Left lung (tissue), 10 donors: ENCODE data around the gene CORO1C. TPM values are rescaled to one million over a fixed set of nuclear protein-coding genes. Genes with fewer than 3 reads are reported as not detected.

Source experiments
- ATAC-seq: fragments of 200-7000 bp; cut with Tn5 transposase; one replicate; pipeline ENCODE4 v1.9.1; 2020; ENCODE audit warnings: moderate library complexity
- DNase-seq, 4 donors: peaks; one replicate each; pipeline ENCODE4 v3.0.0-alpha.2; 2013 to 2020
- H3K27ac ChIP-seq, 2 donors: fragments of 200-600 bp; sonication (generic) in 1 of 2; one replicate each; pipeline versions ENCODE4 v1.5.0 to v1.8.0; 2020 to 2021
- H3K27me3 ChIP-seq, 2 donors: fragments of 200-600 bp; sonication (generic) in 1 of 2; one replicate each; pipeline versions ENCODE4 v1.5.0 to v1.8.0; 2020 to 2021
- H3K36me3 ChIP-seq, 2 donors: fragments of 200-600 bp; sonication (generic) in 1 of 2; one replicate each; pipeline versions ENCODE4 v1.5.0 to v1.8.0; 2020 to 2021
- H3K4me1 ChIP-seq, 2 donors: fragments of 200-600 bp; one replicate each; pipeline ENCODE4 v1.8.0; 2021
- H3K4me3 ChIP-seq, 2 donors: fragments of 200-600 bp; sonication (generic) in 1 of 2; one replicate each; pipeline versions ENCODE4 v1.5.0 to v1.8.0; 2020 to 2021; ENCODE audit warnings: mild to moderate bottlenecking in 1 of 2
- H3K9me3 ChIP-seq, 2 donors: fragments of 200-600 bp; sonication (generic) in 1 of 2; one replicate each; pipeline versions ENCODE4 v1.5.0 to v1.8.0; 2020 to 2021
- CTCF ChIP-seq, 2 donors: fragments of 200-600 bp; sonication (generic) in 1 of 2; IDR thresholded peaks; one replicate each; pipeline versions ENCODE4 v1.5.0 to v1.8.0; 2021; ENCODE audit warnings: antibody characterized with exemption in 2 of 2
- intact Hi-C, 2 donors: fragments of 100-400 bp; cut with DNase I; formaldehyde crosslinking; loops; one replicate each; pipeline versions ENCODE4 v1.11.2 to v1.14.2; 2022
- polyA plus RNA-seq, 6 donors: library from polyadenylated mRNA; unstranded; fragments of 120-200 nt; gene quantifications; one replicate each; pipeline ENCODE4 v1.2.1, GENCODE V29; 2013; ENCODE audit not compliant: insufficient read length in 6 of 6
- total RNA-seq, 2 donors: library from RNA; stranded (reverse); fragmentation: NEBNext Ultra II Directional; extraction: Animal tissue kit (Norgen Biotek cat#: 25700); gene quantifications; one replicate each; pipeline ENCODE4 v1.2.1, GENCODE V29; 2021
- donor health status: DM: no; HTN: yes; CAD: no.
- donor health status: DM: no; HTN: no; CAD: no.

Gene CORO1C
- total and polyA plus RNA-seq, 8 donors, result 77.7 to 282 (median 85.9) TPM

DNA sequence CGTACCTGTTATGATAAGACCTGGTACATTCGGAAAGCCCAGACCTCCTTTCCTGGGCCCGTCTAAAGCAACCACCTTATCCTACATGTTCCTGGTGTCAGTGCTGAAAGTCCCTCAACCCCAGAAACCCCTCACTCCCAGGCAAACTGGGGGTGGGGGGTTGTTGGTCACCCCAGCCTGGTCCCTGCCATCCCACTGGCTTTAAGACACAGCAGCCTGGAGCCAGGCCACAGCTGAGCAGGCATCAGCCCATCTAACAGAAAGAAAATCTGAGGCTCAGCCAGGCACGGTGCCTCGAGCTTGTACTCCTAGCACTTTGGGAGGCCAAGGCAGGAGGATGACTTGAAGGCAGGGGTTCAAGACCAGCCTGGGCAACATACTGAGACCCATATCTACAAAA, 102.2 kb downstream of the CORO1C start:
- Histone ChIP-seq H3K4me3 (peak overlapping the region in 1 of 2 donors; percentile 57), H3K27ac (peak overlapping the region; percentile 67 to 94)

DNA sequence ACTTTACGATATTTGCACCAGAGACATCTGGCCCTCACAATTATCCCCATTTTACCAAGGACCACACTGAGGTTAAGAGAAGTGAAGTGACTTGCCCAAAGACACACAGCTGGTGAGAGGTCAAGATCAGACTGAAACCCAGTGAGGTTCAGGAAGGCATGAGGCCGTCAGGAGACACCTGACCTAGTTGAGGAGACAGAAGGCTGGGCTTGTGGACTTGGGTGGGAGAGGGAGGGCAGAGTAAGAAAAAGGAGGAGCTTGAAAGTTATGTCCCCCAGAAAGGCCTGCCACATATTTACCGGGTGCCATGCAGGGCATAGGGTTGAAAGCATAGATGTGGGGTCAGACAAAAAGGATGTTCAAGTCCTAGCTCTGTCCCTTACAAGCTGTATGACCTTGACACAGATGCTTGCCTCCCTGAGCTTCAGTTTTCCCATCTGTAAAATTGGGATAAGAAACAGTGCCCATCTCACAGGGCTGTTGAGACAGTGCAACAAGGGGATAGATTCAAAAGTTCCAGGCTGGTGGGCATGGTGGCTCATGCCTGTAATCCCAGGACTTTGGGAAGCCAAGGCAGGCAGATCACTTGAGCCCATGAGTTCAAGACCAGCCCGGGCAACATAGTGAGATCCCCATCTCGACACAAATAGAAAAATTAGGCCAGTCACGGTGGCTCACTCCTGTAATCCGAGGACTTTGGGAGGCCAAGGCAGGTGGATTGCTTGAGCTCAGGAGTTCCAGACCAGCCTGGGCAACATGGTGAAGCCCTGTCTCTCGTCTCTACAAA, 104.0 kb downstream of the CORO1C start:
- intact Hi-C loops, result no loop called here
- Histone ChIP-seq H3K9me3 (no peaks in the 10 kb centered on the region), H3K4me3 (no peak overlapping the region), H3K4me1 (peaks cover 27 to 74% of the 10 kb centered on the region in 2 donors), H3K27me3 (no peaks in the 10 kb centered on the region), H3K27ac (peak overlapping the region in 1 of 2 donors; percentile 94), H3K36me3 (peaks cover 0 to 24% of the 10 kb centered on the region in 2 donors)
- DNase-seq, result no peak
- no peak for TF ChIP-seq CTCF (IDR thresholded peaks at IDR 0.05)
- ATAC-seq, result no peak

More for the DNA sequence above, 102.2 kb downstream of the CORO1C start:
- TF ChIP-seq CTCF (IDR thresholded peaks at IDR 0.05), result no peak
- DNase-seq (no peak), ATAC-seq (no peak)
- intact Hi-C loops, result no loop called here
- Histone ChIP-seq H3K9me3 (no peaks in the 10 kb centered on the region), H3K27me3 (no peaks in the 10 kb centered on the region), H3K4me1 (peaks cover 26 to 77% of the 10 kb centered on the region in 2 donors), H3K36me3 (peaks cover 0 to 5% of the 10 kb centered on the region in 2 donors)

GRCh38 chr12:108625228-108625627, 106.1 kb downstream of the CORO1C start:
- DNase-seq, result no peak
- intact Hi-C loops, result no loop called here
- no peaks in the 10 kb centered on the region for H3K27me3 ChIP-seq
- no peak overlapping the region for H3K4me3 ChIP-seq
- TF ChIP-seq CTCF (IDR thresholded peaks at IDR 0.05), result no peak
- H3K36me3 ChIP-seq, result peaks cover 0 to 36% of the 10 kb centered on the region in 2 donors
- no peak for ATAC-seq
- no peak overlapping the region for H3K27ac ChIP-seq
- no peaks in the 10 kb centered on the region for H3K9me3 ChIP-seq
- H3K4me1 ChIP-seq, result peaks cover 30 to 76% of the 10 kb centered on the region in 2 donors

- intact Hi-C loops, result no loop called here
- no peak for TF ChIP-seq CTCF (IDR thresholded peaks at IDR 0.05)
Observed at GRCh38 chr12:108623577-108623976, 107.7 kb downstream of the CORO1C start.

DNA sequence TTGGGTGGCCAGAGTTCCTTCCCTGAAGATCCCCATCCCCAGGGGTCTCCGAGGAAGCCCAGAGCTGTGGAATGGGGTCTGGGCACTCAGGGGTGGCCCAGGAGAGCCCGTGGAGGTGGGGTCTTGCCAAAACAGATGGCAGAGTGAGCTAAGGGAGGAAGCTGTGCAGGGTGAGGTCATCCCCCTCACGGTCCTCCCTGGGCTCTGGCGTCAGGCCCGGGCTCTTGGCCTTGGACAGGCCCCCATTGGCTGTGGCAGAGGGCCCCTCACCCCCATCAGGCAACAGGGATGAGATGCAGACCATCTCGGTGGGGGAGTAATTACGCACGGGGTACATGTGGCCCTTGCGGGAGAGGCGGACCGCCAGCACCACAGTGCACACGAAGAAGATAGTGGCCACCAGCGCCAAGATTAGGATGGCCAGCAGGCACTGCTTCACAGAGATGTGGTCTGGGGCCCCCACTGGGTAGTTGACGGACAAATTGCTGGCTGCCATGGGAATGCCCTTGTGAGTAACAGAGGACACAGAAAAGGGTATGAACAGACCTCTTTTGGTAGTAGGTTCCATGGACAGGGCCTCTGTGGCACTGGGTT, 108.3 kb downstream of the CORO1C start:
- Histone ChIP-seq H3K4me1 (peaks cover 16 to 72% of the 10 kb centered on the region in 2 donors), H3K36me3 (peaks cover 0 to 36% of the 10 kb centered on the region in 2 donors), H3K27me3 (no peaks in the 10 kb centered on the region), H3K27ac (peak overlapping the region; percentile 58 to 87), H3K9me3 (no peaks in the 10 kb centered on the region), H3K4me3 (no peak overlapping the region)
- DNase-seq, result no peak
- TF ChIP-seq CTCF (IDR thresholded peaks at IDR 0.05), result no peak
- no peak for ATAC-seq
- intact Hi-C loops, result no loop called here

More at GRCh38 chr12:108623577-108623976, 107.7 kb downstream of the CORO1C start:
- Histone ChIP-seq H3K4me3 (no peak overlapping the region), H3K4me1 (peaks cover 16 to 72% of the 10 kb centered on the region in 2 donors), H3K9me3 (no peaks in the 10 kb centered on the region), H3K27me3 (no peaks in the 10 kb centered on the region), H3K27ac (peak overlapping the region in 1 of 2 donors; percentile 87), H3K36me3 (peaks cover 0 to 36% of the 10 kb centered on the region in 2 donors)
- no peak for ATAC-seq
- no peak for DNase-seq
